HG03460 (cell line): ENCODE measurements around the gene AMY2B.
"Not testable (repeated sequence)": the region's sequence is repeated elsewhere in the genome, so short reads cannot be mapped to it uniquely, and the experiment has no call there.

Source experiments
- ATAC-seq: cut with Tn5 transposase; IDR thresholded peaks from one replicate; pipeline ENCODE4 v1.9.1; 2021; ENCODE audit not compliant: unreplicated experiment

Gene AMY2B

GRCh38 chr1:103616994-103617477, 45.6 kb downstream of the AMY2B start, which contains the start of gene AMY2A:
AMY2A (plus strand) TSS chr1:103617427; CDS start chr1:103617441, 14 bp downstream.
- ATAC-seq, result not testable (repeated sequence)

GRCh38 chr1:103627436-103627835, 56.0 kb downstream of the AMY2B start:
- ATAC-seq, result not testable (repeated sequence)
